Measurements from ENCODE around the gene PLSCR2.
"Not testable (repeated sequence)": the region's sequence is repeated elsewhere in the genome, so short reads cannot be mapped to it uniquely, and the experiment has no call there.

Gene PLSCR2

GRCh38 chr3:146469150-146470017 lies at the start of gene PLSCR2:
Gene PLSCR2, minus strand, starts transcription at chr3:146469561. Its CDS starts 9,657 bp downstream, at chr3:146459904.
- DNase-seq, result no peak

- DNase-seq, result peak; percentile 93
Measured at GRCh38 chr3:146517684-146518435, 48.5 kb upstream of the PLSCR2 start.

- no peak for DNase-seq
Measured at GRCh38 chr3:146513386-146514051, 44.2 kb upstream of the PLSCR2 start.

- DNase-seq, result no peak
Measured at GRCh38 chr3:146511402-146512134, 42.2 kb upstream of the PLSCR2 start.

GRCh38 chr3:146507331-146508120 lies 38.2 kb upstream of the PLSCR2 start:
- no peak for DNase-seq

- no peak for DNase-seq
Measured at GRCh38 chr3:146505516-146505915, 36.2 kb upstream of the PLSCR2 start.

- DNase-seq, result no peak
Measured at GRCh38 chr3:146504498-146505197, 35.3 kb upstream of the PLSCR2 start.

- peak; percentile 11 for DNase-seq
Measured at GRCh38 chr3:146503461-146504202, 34.3 kb upstream of the PLSCR2 start.

- DNase-seq, result no peak
Measured at GRCh38 chr3:146502887-146503460, 33.6 kb upstream of the PLSCR2 start.

GRCh38 chr3:146501752-146502151 lies 32.4 kb upstream of the PLSCR2 start:
- no peak for DNase-seq

GRCh38 chr3:146499701-146500100 lies 30.3 kb upstream of the PLSCR2 start:
- DNase-seq, result no peak

- no peak for DNase-seq
Measured at GRCh38 chr3:146498002-146498736, 28.8 kb upstream of the PLSCR2 start.

- DNase-seq, result not testable (repeated sequence)
Measured at GRCh38 chr3:146497145-146497843, 27.9 kb upstream of the PLSCR2 start.

GRCh38 chr3:146496726-146497125 lies 27.4 kb upstream of the PLSCR2 start:
- DNase-seq, result no peak

- no peak for DNase-seq
Measured at GRCh38 chr3:146496251-146496650, 26.9 kb upstream of the PLSCR2 start.

GRCh38 chr3:146493761-146494160 lies 24.4 kb upstream of the PLSCR2 start:
- no peak for DNase-seq

GRCh38 chr3:146493221-146493620 lies 23.9 kb upstream of the PLSCR2 start:
- DNase-seq, result no peak

GRCh38 chr3:146491303-146491702 lies 21.9 kb upstream of the PLSCR2 start:
- no peak for DNase-seq

GRCh38 chr3:146485297-146485696 lies 15.9 kb upstream of the PLSCR2 start:
- no peak for DNase-seq
